ENCODE results near the gene BANP. TPM values are rescaled to one million over a fixed set of nuclear protein-coding genes. Genes with fewer than 3 reads are reported as not detected.
A peak's percentile ranks its signal among the peaks of the same experiment; 100 is the strongest.
"Not testable (repeated sequence)": the region's sequence is repeated elsewhere in the genome, so short reads cannot be mapped to it uniquely, and the experiment has no call there.

The BANP gene
- total and polyA plus RNA-seq, 2 donors from 2014 or later, result 12.4 to 26.3 TPM

GRCh38 chr16:88116121-88116520, 164.9 kb downstream of the BANP start:
- no peak overlapping the region for H3K4me3 ChIP-seq (ENCODE audit: low read length in 3 of 3)
- no peaks in the 10 kb centered on the region for H3K27me3 ChIP-seq (ENCODE audit: control insufficient read depth, insufficient read depth, low read length)
- no peak overlapping the region for H3K9ac ChIP-seq (ENCODE audit: low read length in 3 of 3)
- DNase-seq (peak in 1 of 5 donors; percentile 66), FAIRE-seq (no peak)
- no peak for TF ChIP-seq CTCF (IDR thresholded peaks at IDR 0.05; ENCODE audit: borderline replicate concordance, extremely low read depth, insufficient read depth)
- H3K9me3 ChIP-seq (ENCODE audit: control insufficient read depth in 2 of 3, insufficient read depth in 1 of 3, low read length in 3 of 3), result no peaks in the 10 kb centered on the region
- H3K4me1 ChIP-seq (ENCODE audit: control insufficient read depth in 2 of 3, insufficient read depth in 2 of 3, low read depth in 1 of 3, low read length in 3 of 3), result no peaks in the 10 kb centered on the region
- intact Hi-C loops (cut with DNase I), result no loop called here
- no peak overlapping the region for H3K27ac ChIP-seq (ENCODE audit: low read depth in 2 of 2, low read length in 2 of 2)
- no peaks in the 10 kb centered on the region for H3K36me3 ChIP-seq (ENCODE audit: control insufficient read depth in 2 of 3, insufficient read depth in 3 of 3, low read length in 3 of 3)

DNA sequence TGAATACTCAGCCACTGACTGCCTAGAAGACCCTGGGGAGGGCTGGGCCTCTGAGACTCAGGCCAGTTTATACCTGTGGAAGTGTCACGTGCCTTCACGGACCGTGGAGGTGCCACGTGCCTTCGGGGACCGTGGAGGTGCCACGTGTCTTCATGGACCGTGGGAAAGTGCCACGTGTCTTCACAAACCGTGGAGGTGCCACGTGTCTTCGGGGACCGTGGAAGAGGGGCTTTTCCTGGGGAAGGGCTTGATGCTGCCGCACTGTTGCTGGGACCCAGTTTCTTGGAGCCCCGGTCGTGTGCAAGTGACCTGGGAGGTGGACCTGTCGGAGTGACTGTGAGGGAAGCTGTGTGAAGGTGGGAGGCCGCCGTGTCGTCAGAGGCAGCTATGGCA, 166.2 kb downstream of the BANP start:
- Histone ChIP-seq H3K36me3 (ENCODE audit: control insufficient read depth in 2 of 3, insufficient read depth in 3 of 3, low read length in 3 of 3) (no peaks in the 10 kb centered on the region), H3K9ac (ENCODE audit: low read length in 3 of 3) (no peak overlapping the region), H3K4me3 (ENCODE audit: low read length in 3 of 3) (no peak overlapping the region), H3K4me1 (ENCODE audit: control insufficient read depth in 2 of 3, insufficient read depth in 2 of 3, low read depth in 1 of 3, low read length in 3 of 3) (no peaks in the 10 kb centered on the region), H3K9me3 (ENCODE audit: control insufficient read depth in 2 of 3, insufficient read depth in 1 of 3, low read length in 3 of 3) (no peaks in the 10 kb centered on the region), H3K27ac (ENCODE audit: low read depth in 2 of 2, low read length in 2 of 2) (no peak overlapping the region), H3K27me3 (ENCODE audit: control insufficient read depth, insufficient read depth, low read length) (no peaks in the 10 kb centered on the region)
- DNase-seq, result peak in 2 of 5 donors; percentile 38 to 41
- no peak for TF ChIP-seq CTCF (IDR thresholded peaks at IDR 0.05; ENCODE audit: borderline replicate concordance, extremely low read depth, insufficient read depth)
- FAIRE-seq, result no peak
- intact Hi-C loops (cut with DNase I), result no loop called here

DNA sequence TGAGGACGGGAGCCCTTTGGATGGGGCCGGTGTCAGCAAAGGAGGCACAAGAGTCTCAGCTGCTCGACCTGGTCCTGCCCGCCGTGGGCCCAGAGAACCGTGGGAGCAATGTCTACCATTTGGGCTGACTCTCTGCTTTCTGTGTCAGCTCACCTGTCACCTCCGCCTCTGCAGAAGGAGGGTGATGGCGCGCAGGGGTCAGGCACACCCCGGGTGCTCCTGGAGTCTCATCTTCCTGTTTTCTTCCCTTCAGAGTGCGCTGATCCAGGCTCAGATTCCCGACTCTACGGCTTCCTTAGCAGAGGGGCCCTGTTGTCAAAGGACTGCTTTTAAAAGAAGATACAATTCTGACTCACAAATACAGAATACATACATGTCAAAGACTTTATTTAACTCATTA, 167.1 kb downstream of the BANP start:
- H3K9ac ChIP-seq (ENCODE audit: low read length in 3 of 3), result no peak overlapping the region
- DNase-seq, result peak in 2 of 5 donors; percentile 39 to 42
- no peaks in the 10 kb centered on the region for H3K9me3 ChIP-seq (ENCODE audit: control insufficient read depth in 2 of 3, insufficient read depth in 1 of 3, low read length in 3 of 3)
- intact Hi-C loops (cut with DNase I), result no loop called here
- no peaks in the 10 kb centered on the region for H3K27me3 ChIP-seq (ENCODE audit: control insufficient read depth, insufficient read depth, low read length)
- no peak for FAIRE-seq
- no peak for TF ChIP-seq CTCF (IDR thresholded peaks at IDR 0.05; ENCODE audit: borderline replicate concordance, extremely low read depth, insufficient read depth)
- no peaks in the 10 kb centered on the region for H3K4me1 ChIP-seq (ENCODE audit: control insufficient read depth in 2 of 3, insufficient read depth in 2 of 3, low read depth in 1 of 3, low read length in 3 of 3)
- no peaks in the 10 kb centered on the region for H3K36me3 ChIP-seq (ENCODE audit: control insufficient read depth in 2 of 3, insufficient read depth in 3 of 3, low read length in 3 of 3)
- H3K4me3 ChIP-seq (ENCODE audit: low read length in 3 of 3), result no peak overlapping the region
- no peak overlapping the region for H3K27ac ChIP-seq (ENCODE audit: low read depth in 2 of 2, low read length in 2 of 2)

DNA sequence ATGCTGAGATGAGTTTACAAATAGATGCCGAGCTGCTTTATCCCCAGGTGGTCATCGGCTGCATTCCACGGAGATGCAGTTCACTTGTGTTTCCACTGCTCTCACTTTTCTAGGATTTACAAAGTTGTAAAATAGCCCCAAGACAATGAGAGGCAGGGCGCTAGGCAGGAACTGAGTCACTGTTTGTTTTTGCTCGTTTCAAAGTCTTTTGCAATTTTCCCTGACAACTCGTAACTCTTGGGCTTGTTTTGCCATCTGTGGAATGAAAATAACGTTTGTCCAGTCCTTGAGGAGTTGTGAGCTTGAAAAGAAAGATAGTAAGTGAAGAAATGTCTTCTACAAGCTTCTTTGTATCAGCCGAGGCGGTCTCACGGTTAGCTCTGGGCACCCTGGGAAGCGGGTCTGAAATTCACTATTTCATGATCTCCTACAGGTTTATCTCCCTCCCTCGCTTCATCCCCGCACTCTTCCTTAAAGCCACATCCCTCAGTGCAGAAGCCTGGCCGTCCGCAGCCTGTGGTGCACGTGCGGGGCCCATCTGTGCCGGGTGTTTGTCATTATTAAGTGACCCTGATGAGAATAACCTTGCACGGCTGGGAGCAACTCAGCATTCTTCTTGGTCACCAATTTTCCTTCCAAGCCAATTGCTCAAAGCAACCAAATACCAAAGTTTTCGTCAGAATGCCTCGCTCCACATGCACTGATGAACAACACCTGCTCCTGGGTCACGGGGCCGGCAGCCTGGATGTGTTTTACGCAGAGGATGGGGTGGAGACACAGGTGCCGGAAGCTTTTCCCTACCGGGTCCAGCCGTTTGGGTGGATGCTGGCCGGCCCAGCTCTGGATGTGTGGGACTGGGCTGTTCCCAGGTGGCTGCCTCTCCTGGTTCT, 167.9 kb downstream of the BANP start:
- H3K4me1 ChIP-seq (ENCODE audit: control insufficient read depth in 2 of 3, insufficient read depth in 2 of 3, low read depth in 1 of 3, low read length in 3 of 3); H3K9ac ChIP-seq (ENCODE audit: low read length in 3 of 3); FAIRE-seq; H3K36me3 ChIP-seq (ENCODE audit: control insufficient read depth in 2 of 3, insufficient read depth in 3 of 3, low read length in 3 of 3); intact Hi-C loops (cut with DNase I); H3K27me3 ChIP-seq (ENCODE audit: control insufficient read depth, insufficient read depth, low read length); H3K4me3 ChIP-seq (ENCODE audit: low read length in 3 of 3); H3K27ac ChIP-seq (ENCODE audit: low read depth in 2 of 2, low read length in 2 of 2); H3K9me3 ChIP-seq (ENCODE audit: control insufficient read depth in 2 of 3, insufficient read depth in 1 of 3, low read length in 3 of 3): not testable (repeated sequence)
- peak; percentile 49 to 64 (median 56) for DNase-seq

DNA sequence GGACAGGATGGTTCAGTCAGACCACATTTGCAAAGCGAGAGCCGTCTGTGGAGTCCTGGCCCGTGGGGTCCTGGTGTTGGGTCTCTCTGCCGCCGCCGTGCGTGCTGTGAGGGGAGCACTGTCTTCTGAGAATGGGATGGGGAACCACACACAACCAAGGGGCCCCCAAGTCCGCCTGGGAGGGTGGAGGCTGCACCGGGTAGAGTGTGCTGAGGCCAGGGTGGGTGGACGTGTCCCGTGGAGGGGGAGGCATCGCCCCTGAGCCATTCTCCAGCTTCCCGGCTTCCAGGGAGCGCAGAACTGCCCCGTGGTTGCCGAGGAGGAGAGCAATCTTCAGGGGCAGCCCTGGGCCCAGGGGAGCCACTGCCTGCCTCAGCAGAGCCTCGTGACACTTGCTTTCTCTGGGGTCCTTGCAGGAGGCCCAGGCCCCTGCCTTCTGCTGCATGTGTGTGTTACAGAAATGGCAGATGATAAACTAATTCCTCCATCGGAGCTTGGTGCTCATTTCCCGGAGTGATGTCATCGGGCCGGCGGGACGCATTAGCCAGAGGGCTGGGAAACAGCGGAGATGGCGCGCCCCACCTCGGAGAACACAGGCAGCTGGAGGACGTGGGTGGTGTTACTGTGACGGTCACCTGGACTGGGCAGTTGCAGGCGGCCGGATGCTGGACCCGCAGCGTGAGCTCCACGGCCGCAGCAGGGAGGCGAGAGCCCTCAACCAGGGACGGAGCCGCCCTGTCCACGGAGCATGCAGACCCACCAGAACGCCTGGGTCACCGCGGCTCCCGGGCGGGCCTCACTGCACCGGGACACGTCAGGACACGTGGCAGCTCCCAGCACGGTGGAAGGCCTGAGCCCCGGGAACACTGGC, 168.9 kb downstream of the BANP start:
- DNase-seq, result peak in 1 of 5 donors; percentile 73
- intact Hi-C loops (cut with DNase I); H3K4me3 ChIP-seq (ENCODE audit: low read length in 3 of 3); H3K9ac ChIP-seq (ENCODE audit: low read length in 3 of 3); H3K9me3 ChIP-seq (ENCODE audit: control insufficient read depth in 2 of 3, insufficient read depth in 1 of 3, low read length in 3 of 3); H3K4me1 ChIP-seq (ENCODE audit: control insufficient read depth in 2 of 3, insufficient read depth in 2 of 3, low read depth in 1 of 3, low read length in 3 of 3); H3K27ac ChIP-seq (ENCODE audit: low read depth in 2 of 2, low read length in 2 of 2); H3K36me3 ChIP-seq (ENCODE audit: control insufficient read depth in 2 of 3, insufficient read depth in 3 of 3, low read length in 3 of 3); H3K27me3 ChIP-seq (ENCODE audit: control insufficient read depth, insufficient read depth, low read length); FAIRE-seq: not testable (repeated sequence)

All from kidney (tissue), 14 donors.